ENCODE measurements around the gene CD3D. TPM values are rescaled to one million over a fixed set of nuclear protein-coding genes. Genes with fewer than 3 reads are reported as not detected.
"Not testable (repeated sequence)": the region's sequence is repeated elsewhere in the genome, so short reads cannot be mapped to it uniquely, and the experiment has no call there.

The CD3D gene
- total and polyA plus RNA-seq, 5 donors from 2014 or later: 476 to 1,577 (median 1,156) TPM

- peaks cover 26 to 92% (median 71%) of the 10 kb centered on the region in 4 donors for H3K4me1 Mint-ChIP-seq
- DNase-seq: no peak
- Histone ChIP-seq H3K4me1 (ENCODE audit: control insufficient read depth, insufficient read depth, low read length, poor library complexity, severe bottlenecking) (peaks cover 89% of the 10 kb centered on the region), H3K27ac (ENCODE audit: insufficient read depth, low read length, poor library complexity, severe bottlenecking) (peak overlapping the region; percentile 80), H3K9me3 (ENCODE audit: control insufficient read depth in 2 of 2, low read length in 2 of 2) (no peaks in the 10 kb centered on the region), H3K4me3 (ENCODE audit: low read depth, low read length) (peak overlapping the region; percentile 47), H3K36me3 (ENCODE audit: control insufficient read depth, insufficient read depth, low read length) (peaks cover 60% of the 10 kb centered on the region), H3K27me3 (ENCODE audit: control insufficient read depth, insufficient read depth, low read length) (no peaks in the 10 kb centered on the region)
- peak overlapping the region; percentile 85 to 99 (median 93) for H3K27ac Mint-ChIP-seq
- H3K36me3 Mint-ChIP-seq: peaks cover 71% of the 10 kb centered on the region
- no peak for ATAC-seq (ENCODE audit: low read depth in 2 of 2)
- H3K9me3 Mint-ChIP-seq: no peaks in the 10 kb centered on the region
- peak overlapping the region; percentile 12 to 72 (median 58) for H3K4me3 Mint-ChIP-seq
- H3K27me3 Mint-ChIP-seq: no peaks in the 10 kb centered on the region
Observed at GRCh38 chr11:118310781-118311485, 31.6 kb downstream of the CD3D start.

GRCh38 chr11:118310271-118310670, 32.2 kb downstream of the CD3D start:
- H3K27me3 ChIP-seq (ENCODE audit: control insufficient read depth, insufficient read depth, low read length): no peaks in the 10 kb centered on the region
- H3K9me3 Mint-ChIP-seq: no peaks in the 10 kb centered on the region
- peaks cover 60% of the 10 kb centered on the region for H3K36me3 ChIP-seq (ENCODE audit: control insufficient read depth, insufficient read depth, low read length)
- peaks cover 22 to 89% (median 69%) of the 10 kb centered on the region in 4 donors for H3K4me1 Mint-ChIP-seq
- H3K27ac ChIP-seq (ENCODE audit: insufficient read depth, low read length, poor library complexity, severe bottlenecking): peak overlapping the region; percentile 80
- ATAC-seq (ENCODE audit: low read depth in 2 of 2) (no peak), DNase-seq (no peak)
- peak overlapping the region; percentile 87 to 99 (median 89) for H3K27ac Mint-ChIP-seq
- peak overlapping the region; percentile 47 for H3K4me3 ChIP-seq (ENCODE audit: low read depth, low read length)
- peak overlapping the region; percentile 12 to 53 (median 29) for H3K4me3 Mint-ChIP-seq
- H3K9me3 ChIP-seq (ENCODE audit: control insufficient read depth in 2 of 2, low read length in 2 of 2): no peaks in the 10 kb centered on the region
- peaks cover 88% of the 10 kb centered on the region for H3K4me1 ChIP-seq (ENCODE audit: control insufficient read depth, insufficient read depth, low read length, poor library complexity, severe bottlenecking)
- H3K27me3 Mint-ChIP-seq: no peaks in the 10 kb centered on the region
- H3K36me3 Mint-ChIP-seq: peaks cover 70% of the 10 kb centered on the region

GRCh38 chr11:118308995-118309528, 33.4 kb downstream of the CD3D start:
- H3K4me3 Mint-ChIP-seq: peak overlapping the region; percentile 86 to 100 (median 99)
- H3K27ac Mint-ChIP-seq: peak overlapping the region; percentile 75 to 99 (median 87)
- H3K27me3 Mint-ChIP-seq; DNase-seq; ATAC-seq (ENCODE audit: low read depth in 2 of 2); H3K9me3 ChIP-seq (ENCODE audit: control insufficient read depth in 2 of 2, low read length in 2 of 2); H3K9me3 Mint-ChIP-seq; H3K27me3 ChIP-seq (ENCODE audit: control insufficient read depth, insufficient read depth, low read length): not testable (repeated sequence)
- Histone ChIP-seq H3K4me3 (ENCODE audit: low read depth, low read length) (peak overlapping the region; percentile 71), H3K4me1 (ENCODE audit: control insufficient read depth, insufficient read depth, low read length, poor library complexity, severe bottlenecking) (peaks cover 85% of the 10 kb centered on the region), H3K36me3 (ENCODE audit: control insufficient read depth, insufficient read depth, low read length) (peaks cover 52% of the 10 kb centered on the region), H3K27ac (ENCODE audit: insufficient read depth, low read length, poor library complexity, severe bottlenecking) (peak overlapping the region; percentile 58)
- peaks cover 20 to 85% (median 67%) of the 10 kb centered on the region in 4 donors for H3K4me1 Mint-ChIP-seq
- peaks cover 67% of the 10 kb centered on the region for H3K36me3 Mint-ChIP-seq

GRCh38 chr11:118306556-118306955, 35.9 kb downstream of the CD3D start:
- DNase-seq (peak in 1 of 3 donors; percentile 43), ATAC-seq (ENCODE audit: low read depth in 2 of 2) (no peak)
- peak overlapping the region; percentile 86 to 100 (median 99) for H3K4me3 Mint-ChIP-seq
- Histone ChIP-seq H3K4me3 (ENCODE audit: low read depth, low read length) (peak overlapping the region; percentile 98), H3K36me3 (ENCODE audit: control insufficient read depth, insufficient read depth, low read length) (peaks cover 27% of the 10 kb centered on the region), H3K9me3 (ENCODE audit: control insufficient read depth in 2 of 2, low read length in 2 of 2) (no peaks in the 10 kb centered on the region), H3K27me3 (ENCODE audit: control insufficient read depth, insufficient read depth, low read length) (no peaks in the 10 kb centered on the region), H3K27ac (ENCODE audit: insufficient read depth, low read length, poor library complexity, severe bottlenecking) (peak overlapping the region; percentile 89), H3K4me1 (ENCODE audit: control insufficient read depth, insufficient read depth, low read length, poor library complexity, severe bottlenecking) (peaks cover 75% of the 10 kb centered on the region)
- H3K36me3 Mint-ChIP-seq: peaks cover 48% of the 10 kb centered on the region
- peaks cover 5% of the 10 kb centered on the region for H3K27me3 Mint-ChIP-seq
- H3K27ac Mint-ChIP-seq: peak overlapping the region; percentile 75 to 99 (median 87)
- no peaks in the 10 kb centered on the region for H3K9me3 Mint-ChIP-seq
- H3K4me1 Mint-ChIP-seq: peaks cover 20 to 86% (median 56%) of the 10 kb centered on the region in 4 donors

- DNase-seq (peak in 2 of 3 donors; percentile 75 to 81), ATAC-seq (ENCODE audit: low read depth in 2 of 2) (peak; percentile 52 to 58)
- no peaks in the 10 kb centered on the region for H3K9me3 ChIP-seq (ENCODE audit: control insufficient read depth in 2 of 2, low read length in 2 of 2)
- peaks cover 67% of the 10 kb centered on the region for H3K4me1 ChIP-seq (ENCODE audit: control insufficient read depth, insufficient read depth, low read length, poor library complexity, severe bottlenecking)
- peaks cover 27% of the 10 kb centered on the region for H3K36me3 ChIP-seq (ENCODE audit: control insufficient read depth, insufficient read depth, low read length)
- Mint-ChIP-seq H3K4me1 (peaks cover 14 to 84% (median 49%) of the 10 kb centered on the region in 4 donors), H3K9me3 (no peaks in the 10 kb centered on the region), H3K27ac (peak overlapping the region; percentile 99 to 100 (median 99)), H3K36me3 (peaks cover 48% of the 10 kb centered on the region), H3K4me3 (peak overlapping the region; percentile 98 to 100 (median 100)), H3K27me3 (peaks cover 5% of the 10 kb centered on the region)
- peak overlapping the region; percentile 98 for H3K4me3 ChIP-seq (ENCODE audit: low read depth, low read length)
- H3K27me3 ChIP-seq (ENCODE audit: control insufficient read depth, insufficient read depth, low read length): no peaks in the 10 kb centered on the region
- H3K27ac ChIP-seq (ENCODE audit: insufficient read depth, low read length, poor library complexity, severe bottlenecking): peak overlapping the region; percentile 89
Observed at GRCh38 chr11:118305726-118306125, 36.8 kb downstream of the CD3D start.

- Histone ChIP-seq H3K4me3 (ENCODE audit: low read depth, low read length) (peak within 1 kb of the TSS; percentile 98), H3K36me3 (ENCODE audit: control insufficient read depth, insufficient read depth, low read length) (peaks cover 18% of the 10 kb centered on the region), H3K27ac (ENCODE audit: insufficient read depth, low read length, poor library complexity, severe bottlenecking) (peak within 1 kb of the TSS; percentile 89), H3K9me3 (ENCODE audit: control insufficient read depth in 2 of 2, low read length in 2 of 2) (no peaks in the 10 kb centered on the region), H3K4me1 (ENCODE audit: control insufficient read depth, insufficient read depth, low read length, poor library complexity, severe bottlenecking) (peaks cover 60% of the 10 kb centered on the region), H3K27me3 (ENCODE audit: control insufficient read depth, insufficient read depth, low read length) (no peaks in the 10 kb centered on the region)
- Mint-ChIP-seq H3K4me1 (peaks cover 14 to 78% (median 44%) of the 10 kb centered on the region in 4 donors), H3K9me3 (no peaks in the 10 kb centered on the region), H3K36me3 (peaks cover 41% of the 10 kb centered on the region), H3K27ac (peak within 1 kb of the TSS; percentile 99 to 100 (median 99)), H3K4me3 (peak within 1 kb of the TSS; percentile 98 to 100 (median 100)), H3K27me3 (peaks cover 5% of the 10 kb centered on the region)
- ATAC-seq (ENCODE audit: low read depth in 2 of 2) (peak; percentile 77 to 84), DNase-seq (peak; percentile 50 to 89 (median 79))
Observed at GRCh38 chr11:118304568-118305248, 37.8 kb downstream of the CD3D start, which contains the start of gene CD3E. TSS of gene CD3E (plus strand) at chr11:118304730. CDS start at chr11:118304953, 223 bp downstream.

- Mint-ChIP-seq H3K27me3 (peaks cover 5% of the 10 kb centered on the region), H3K4me3 (peak overlapping the region; percentile 98 to 100 (median 100)), H3K4me1 (peaks cover 14 to 72% (median 44%) of the 10 kb centered on the region in 4 donors), H3K36me3 (peaks cover 36% of the 10 kb centered on the region), H3K27ac (peak overlapping the region; percentile 99 to 100 (median 99)), H3K9me3 (no peaks in the 10 kb centered on the region)
- H3K4me3 ChIP-seq (ENCODE audit: low read depth, low read length): peak overlapping the region; percentile 98
- DNase-seq (no peak), ATAC-seq (ENCODE audit: low read depth in 2 of 2) (peak; percentile 14 to 16)
- peak overlapping the region; percentile 89 for H3K27ac ChIP-seq (ENCODE audit: insufficient read depth, low read length, poor library complexity, severe bottlenecking)
- no peaks in the 10 kb centered on the region for H3K9me3 ChIP-seq (ENCODE audit: control insufficient read depth in 2 of 2, low read length in 2 of 2)
- H3K36me3 ChIP-seq (ENCODE audit: control insufficient read depth, insufficient read depth, low read length): peaks cover 18% of the 10 kb centered on the region
- peaks cover 57% of the 10 kb centered on the region for H3K4me1 ChIP-seq (ENCODE audit: control insufficient read depth, insufficient read depth, low read length, poor library complexity, severe bottlenecking)
- no peaks in the 10 kb centered on the region for H3K27me3 ChIP-seq (ENCODE audit: control insufficient read depth, insufficient read depth, low read length)
Observed at GRCh38 chr11:118304227-118304567, 38.3 kb downstream of the CD3D start.
